HCT116 (cell line): Measurements from ENCODE around the gene ZNF823.

Experiments
- CTCF ChIP-seq, 3 experiments: fragments of 200-600 bp in 1 of 3; sonication (generic) in 1 of 3; IDR thresholded peaks in 2 of 3; conservative IDR thresholded peaks in 1 of 3; 2 replicates each; pipeline ENCODE4 v1.5.1; 2012 to 2017; ENCODE audit warnings: low read depth in 2 of 3, low read length in 2 of 3, antibody characterized with exemption in 1 of 3, borderline replicate concordance in 1 of 3, control low read depth in 1 of 3, mild to moderate bottlenecking in 1 of 3, mixed read lengths in 1 of 3, mixed run types in 1 of 3, moderate library complexity in 1 of 3; ENCODE audit not compliant: insufficient read depth in 1 of 3
- EZH2 ChIP-seq: fragments of 200-600 bp; sonication (generic); IDR thresholded peaks from 2 replicates; pipeline ENCODE4 v1.6.1; 2017; ENCODE audit warnings: antibody characterized with exemption, mixed run types

GRCh38 chr19:11783767-11784166 lies 45.0 kb upstream of the ZNF823 start:
- TF ChIP-seq CTCF (IDR thresholded peaks at IDR 0.05 in 2 of 3, conservative IDR thresholded peaks at IDR 0.05 in 1 of 3; ENCODE audit: borderline replicate concordance in 1 of 3, insufficient read depth in 1 of 3, low read depth in 2 of 3, low read length in 2 of 3) (no peak), EZH2 (no peak)
